SK-N-SH treated with all-trans-retinoic acid at 6 μM for 48 hours (cell line): Measurements from ENCODE around the gene SPATA46.

Experiments used
- ATAC-seq: fragments of 200-7000 bp; cut with Tn5 transposase; 3 replicates; pipeline ENCODE4 v1.9.1; 2020; ENCODE audit warnings: mild to moderate bottlenecking, moderate library complexity
- ARNTL ChIP-seq: fragments of 450-650 bp; formaldehyde crosslinking; IDR thresholded peaks from 2 replicates; pipeline ENCODE4 v1.5.0; 2020; ENCODE audit warnings: low read depth, mild to moderate bottlenecking, moderate library complexity, borderline replicate concordance
- BACH2 ChIP-seq: fragments of 250-450 bp; sonication (Bioruptor Pico); IDR thresholded peaks from 2 replicates; pipeline ENCODE4 v1.9.0; 2021; ENCODE audit warnings: mild to moderate bottlenecking, borderline replicate concordance
- CSDC2 ChIP-seq: fragments of 250-450 bp; sonication (Bioruptor Pico); IDR thresholded peaks from 2 replicates; pipeline ENCODE4 v1.5.0; 2020; ENCODE audit warnings: mild to moderate bottlenecking, moderate library complexity
- ESRRG ChIP-seq: fragments of 250-450 bp; sonication (Bioruptor Pico); IDR thresholded peaks from 2 replicates; pipeline ENCODE4 v1.6.1; 2021; ENCODE audit warnings: mild to moderate bottlenecking
- GLIS3 ChIP-seq: fragments of 250-450 bp; sonication (Bioruptor Pico); IDR thresholded peaks from 2 replicates; pipeline ENCODE4 v1.5.0; 2020; ENCODE audit warnings: mild to moderate bottlenecking, moderate library complexity
- ISL1 ChIP-seq: fragments of 250-450 bp; sonication (Bioruptor Pico); IDR thresholded peaks from 2 replicates; pipeline ENCODE4 v2.1.2; 2022; ENCODE audit warnings: mild to moderate bottlenecking, moderate library complexity
- OSR1 ChIP-seq: fragments of 250-450 bp; sonication (Bioruptor Pico); IDR thresholded peaks from 2 replicates; pipeline ENCODE4 v1.8.0; 2022; ENCODE audit warnings: moderate library complexity, mild to moderate bottlenecking, inconsistent platforms
- PPARA ChIP-seq: fragments of 250-450 bp; sonication (Bioruptor Pico); IDR thresholded peaks from 2 replicates; pipeline ENCODE4 v1.5.0; 2020; ENCODE audit warnings: mild to moderate bottlenecking, borderline replicate concordance
- RARB ChIP-seq: fragments of 250-450 bp; sonication (Bioruptor Pico); IDR thresholded peaks from 2 replicates; pipeline ENCODE4 v1.8.0; 2021; ENCODE audit warnings: mild to moderate bottlenecking, moderate library complexity
- SNAI2 ChIP-seq: fragments of 250-450 bp; sonication (Bioruptor Pico); IDR thresholded peaks from 2 replicates; pipeline ENCODE4 v1.5.0; 2020; ENCODE audit warnings: mild to moderate bottlenecking, moderate library complexity
- TCF4 ChIP-seq: fragments of 250-450 bp; sonication (Bioruptor Pico); IDR thresholded peaks from 2 replicates; pipeline ENCODE4 v1.8.0; 2021; ENCODE audit warnings: mild to moderate bottlenecking, moderate library complexity, borderline replicate concordance
- TOX ChIP-seq: fragments of 250-450 bp; sonication (Bioruptor Pico); IDR thresholded peaks from 2 replicates; pipeline ENCODE4 v1.8.0; 2021; ENCODE audit warnings: mild to moderate bottlenecking, moderate library complexity, borderline replicate concordance
- ZC3H10 ChIP-seq: fragments of 250-450 bp; sonication (Bioruptor Pico); IDR thresholded peaks from 2 replicates; pipeline ENCODE4 v1.5.1; 2021; ENCODE audit warnings: mild to moderate bottlenecking, moderate library complexity
- ZFP3 ChIP-seq: fragments of 250-450 bp; sonication (Bioruptor Pico); IDR thresholded peaks from 2 replicates; pipeline ENCODE4 v1.5.0; 2020; ENCODE audit warnings: mild to moderate bottlenecking, moderate library complexity
- ZFP30 ChIP-seq: fragments of 450-650 bp; formaldehyde crosslinking; IDR thresholded peaks from 2 replicates; pipeline ENCODE4 v1.5.0; 2022; ENCODE audit warnings: mild to moderate bottlenecking, moderate library complexity
- ZNF565 ChIP-seq: fragments of 450-650 bp; formaldehyde crosslinking; conservative IDR thresholded peaks from 2 replicates; pipeline ENCODE4 v1.5.0; 2020; ENCODE audit warnings: low read depth, mild to moderate bottlenecking, moderate library complexity
- ZNF70 ChIP-seq: fragments of 450-650 bp; formaldehyde crosslinking; IDR thresholded peaks from 2 replicates; pipeline ENCODE4 v1.5.0; 2020; ENCODE audit warnings: mild to moderate bottlenecking, moderate library complexity
- ZNF8 ChIP-seq: fragments of 450-650 bp; formaldehyde crosslinking; IDR thresholded peaks from 2 replicates; pipeline ENCODE4 v1.5.0; 2020; ENCODE audit warnings: mild to moderate bottlenecking, moderate library complexity
- TF ChIP-seq, protein P1 (sequence below): fragments of 250-450 bp; sonication (Bioruptor Pico); IDR thresholded peaks from 2 replicates; pipeline ENCODE4 v1.5.1; 2020; ENCODE audit warnings: low read depth, mild to moderate bottlenecking, moderate library complexity
- TF ChIP-seq, protein P2 (sequence below): fragments of 250-450 bp; sonication (Bioruptor Pico); IDR thresholded peaks from 2 replicates; pipeline ENCODE4 v1.5.0; 2020; ENCODE audit warnings: mild to moderate bottlenecking, moderate library complexity
- TF ChIP-seq, protein P3 (sequence below): fragments of 250-450 bp; sonication (Bioruptor Pico); IDR thresholded peaks from 2 replicates; pipeline ENCODE4 v1.5.1; 2021; ENCODE audit warnings: mild to moderate bottlenecking, moderate library complexity
- TF ChIP-seq, protein P4 (sequence below): fragments of 250-450 bp; sonication (Bioruptor Pico); IDR thresholded peaks from 2 replicates; pipeline ENCODE4 v1.8.0; 2021; ENCODE audit warnings: low read depth, mild to moderate bottlenecking, moderate library complexity, borderline replicate concordance

The SPATA46 gene

DNA sequence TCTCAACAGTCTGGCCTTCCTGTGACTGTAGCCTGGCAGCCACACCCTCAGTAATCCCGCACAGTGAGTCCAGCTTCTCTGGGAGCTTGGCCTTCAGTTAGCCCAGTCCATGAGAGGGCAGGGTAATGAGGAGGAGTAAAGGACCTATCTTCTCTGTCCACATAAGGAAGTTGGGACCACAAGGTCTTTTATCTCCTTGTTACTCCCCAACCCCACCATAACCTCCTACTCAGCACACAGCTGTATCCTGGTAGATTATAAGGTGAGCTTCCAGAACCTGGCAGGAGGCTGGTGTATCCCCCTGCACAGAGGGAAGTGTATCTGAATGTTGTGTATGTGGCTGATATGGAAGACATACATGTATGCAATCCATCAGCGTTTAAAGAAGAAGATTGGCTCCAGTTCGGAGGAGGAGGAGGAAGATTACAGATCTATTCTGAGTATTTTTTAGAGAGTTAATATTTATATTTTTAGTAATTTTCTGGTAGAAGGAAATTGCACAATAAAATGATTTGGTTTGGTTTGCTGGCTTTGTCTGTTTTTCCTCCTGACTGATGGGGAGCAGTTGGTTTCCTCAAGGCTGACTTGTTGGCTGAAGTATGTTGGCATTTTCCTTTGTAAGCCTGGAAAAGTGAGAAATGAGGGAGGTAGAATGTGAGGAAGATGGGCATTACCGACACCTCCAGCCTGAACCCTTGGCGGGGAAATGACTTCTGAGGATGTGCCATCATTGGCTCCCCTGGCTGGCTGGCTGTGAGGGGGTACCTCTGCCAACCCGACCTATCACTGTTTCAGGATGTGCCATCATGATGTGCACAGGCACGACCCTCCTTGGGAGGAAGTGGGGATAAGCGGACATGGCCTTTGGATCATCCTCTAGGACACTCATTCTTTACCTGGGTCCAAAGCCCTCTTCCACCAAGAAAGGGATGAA, 9.9 kb upstream of the SPATA46 start:
- no peak for ATAC-seq
- TF ChIP-seq, protein P1, sequence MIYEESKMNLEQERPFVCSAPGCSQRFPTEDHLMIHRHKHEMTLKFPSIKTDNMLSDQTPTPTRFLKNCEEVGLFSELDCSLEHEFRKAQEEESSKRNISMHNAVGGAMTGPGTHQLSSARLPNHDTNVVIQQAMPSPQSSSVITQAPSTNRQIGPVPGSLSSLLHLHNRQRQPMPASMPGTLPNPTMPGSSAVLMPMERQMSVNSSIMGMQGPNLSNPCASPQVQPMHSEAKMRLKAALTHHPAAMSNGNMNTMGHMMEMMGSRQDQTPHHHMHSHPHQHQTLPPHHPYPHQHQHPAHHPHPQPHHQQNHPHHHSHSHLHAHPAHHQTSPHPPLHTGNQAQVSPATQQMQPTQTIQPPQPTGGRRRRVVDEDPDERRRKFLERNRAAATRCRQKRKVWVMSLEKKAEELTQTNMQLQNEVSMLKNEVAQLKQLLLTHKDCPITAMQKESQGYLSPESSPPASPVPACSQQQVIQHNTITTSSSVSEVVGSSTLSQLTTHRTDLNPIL, result no peak
- TF ChIP-seq ESRRG (CRISPR knock-in tag) (no peak), SNAI2 (CRISPR knock-in tag) (no peak), ZC3H10 (CRISPR knock-in tag) (no peak), OSR1 (CRISPR knock-in tag) (no peak), ZNF565 (CRISPR knock-in tag) (no peak), PPARA (CRISPR knock-in tag) (no peak), ZNF8 (no peak), TCF4 (CRISPR knock-in tag) (no peak), ZFP3 (no peak), CSDC2 (no peak), ARNTL (CRISPR knock-in tag) (no peak), ZFP30 (CRISPR knock-in tag) (no peak), BACH2 (CRISPR knock-in tag) (no peak)
- TF ChIP-seq, protein P2, sequence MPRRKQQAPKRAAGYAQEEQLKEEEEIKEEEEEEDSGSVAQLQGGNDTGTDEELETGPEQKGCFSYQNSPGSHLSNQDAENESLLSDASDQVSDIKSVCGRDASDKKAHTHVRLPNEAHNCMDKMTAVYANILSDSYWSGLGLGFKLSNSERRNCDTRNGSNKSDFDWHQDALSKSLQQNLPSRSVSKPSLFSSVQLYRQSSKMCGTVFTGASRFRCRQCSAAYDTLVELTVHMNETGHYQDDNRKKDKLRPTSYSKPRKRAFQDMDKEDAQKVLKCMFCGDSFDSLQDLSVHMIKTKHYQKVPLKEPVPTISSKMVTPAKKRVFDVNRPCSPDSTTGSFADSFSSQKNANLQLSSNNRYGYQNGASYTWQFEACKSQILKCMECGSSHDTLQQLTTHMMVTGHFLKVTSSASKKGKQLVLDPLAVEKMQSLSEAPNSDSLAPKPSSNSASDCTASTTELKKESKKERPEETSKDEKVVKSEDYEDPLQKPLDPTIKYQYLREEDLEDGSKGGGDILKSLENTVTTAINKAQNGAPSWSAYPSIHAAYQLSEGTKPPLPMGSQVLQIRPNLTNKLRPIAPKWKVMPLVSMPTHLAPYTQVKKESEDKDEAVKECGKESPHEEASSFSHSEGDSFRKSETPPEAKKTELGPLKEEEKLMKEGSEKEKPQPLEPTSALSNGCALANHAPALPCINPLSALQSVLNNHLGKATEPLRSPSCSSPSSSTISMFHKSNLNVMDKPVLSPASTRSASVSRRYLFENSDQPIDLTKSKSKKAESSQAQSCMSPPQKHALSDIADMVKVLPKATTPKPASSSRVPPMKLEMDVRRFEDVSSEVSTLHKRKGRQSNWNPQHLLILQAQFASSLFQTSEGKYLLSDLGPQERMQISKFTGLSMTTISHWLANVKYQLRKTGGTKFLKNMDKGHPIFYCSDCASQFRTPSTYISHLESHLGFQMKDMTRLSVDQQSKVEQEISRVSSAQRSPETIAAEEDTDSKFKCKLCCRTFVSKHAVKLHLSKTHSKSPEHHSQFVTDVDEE (CRISPR knock-in tag), result no peak
- TF ChIP-seq, protein P3, sequence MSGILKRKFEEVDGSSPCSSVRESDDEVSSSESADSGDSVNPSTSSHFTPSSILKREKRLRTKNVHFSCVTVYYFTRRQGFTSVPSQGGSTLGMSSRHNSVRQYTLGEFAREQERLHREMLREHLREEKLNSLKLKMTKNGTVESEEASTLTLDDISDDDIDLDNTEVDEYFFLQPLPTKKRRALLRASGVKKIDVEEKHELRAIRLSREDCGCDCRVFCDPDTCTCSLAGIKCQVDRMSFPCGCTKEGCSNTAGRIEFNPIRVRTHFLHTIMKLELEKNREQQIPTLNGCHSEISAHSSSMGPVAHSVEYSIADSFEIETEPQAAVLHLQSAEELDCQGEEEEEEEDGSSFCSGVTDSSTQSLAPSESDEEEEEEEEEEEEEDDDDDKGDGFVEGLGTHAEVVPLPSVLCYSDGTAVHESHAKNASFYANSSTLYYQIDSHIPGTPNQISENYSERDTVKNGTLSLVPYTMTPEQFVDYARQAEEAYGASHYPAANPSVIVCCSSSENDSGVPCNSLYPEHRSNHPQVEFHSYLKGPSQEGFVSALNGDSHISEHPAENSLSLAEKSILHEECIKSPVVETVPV, result no peak
- TF ChIP-seq, all 23 proteins: peak for 0

DNA sequence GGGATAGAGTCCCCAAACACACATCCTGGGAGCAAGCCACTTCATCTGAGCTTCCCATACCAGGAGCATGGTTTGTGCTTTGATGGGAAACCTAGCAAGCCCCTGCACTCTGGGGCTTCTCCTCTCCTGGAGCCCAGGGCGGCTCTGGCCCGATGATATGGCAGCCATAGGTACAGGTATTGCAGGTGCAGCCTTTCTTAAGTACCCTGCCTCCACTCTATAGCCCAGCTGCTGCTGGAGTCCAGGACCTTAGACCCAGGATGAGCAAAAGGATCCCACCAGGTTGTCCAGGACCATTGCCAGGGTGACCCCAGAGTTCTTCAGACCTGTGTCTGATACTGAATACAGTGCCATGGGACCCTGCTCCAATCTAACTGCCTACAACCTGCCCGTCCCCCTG, 9.0 kb upstream of the SPATA46 start:
- TF ChIP-seq ARNTL (CRISPR knock-in tag), result no peak
- no peak for TF ChIP-seq BACH2 (CRISPR knock-in tag)
- no peak for TF ChIP-seq SNAI2 (CRISPR knock-in tag)
- TF ChIP-seq OSR1 (CRISPR knock-in tag), result no peak
- TF ChIP-seq ISL1 (CRISPR knock-in tag), result no peak
- TF ChIP-seq PPARA (CRISPR knock-in tag), result no peak
- TF ChIP-seq GLIS3 (CRISPR knock-in tag), result no peak
- no peak for ATAC-seq

DNA sequence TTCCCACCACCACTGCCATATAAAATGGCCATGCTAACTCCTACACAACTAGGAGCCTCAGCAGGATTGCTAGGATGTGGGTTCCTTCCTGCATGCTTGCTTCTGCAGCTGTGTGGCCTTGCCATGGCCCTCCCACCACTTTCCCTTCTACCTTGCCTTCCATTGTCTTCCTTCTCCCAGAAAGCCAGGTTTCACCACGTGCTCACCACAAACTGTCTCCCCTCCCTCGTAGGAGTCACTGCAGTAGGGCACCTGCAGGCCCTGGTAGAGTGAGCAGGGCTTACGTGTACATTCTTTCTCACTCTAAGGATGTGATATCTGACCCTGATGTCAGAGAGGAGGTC, 8.6 kb upstream of the SPATA46 start:
- ATAC-seq, result no peak
- TF ChIP-seq RARB (CRISPR knock-in tag) (no peak), TOX (CRISPR knock-in tag) (no peak), ZNF70 (no peak), ZFP3 (no peak), TCF4 (CRISPR knock-in tag) (no peak)
- TF ChIP-seq, protein P1, result no peak

DNA sequence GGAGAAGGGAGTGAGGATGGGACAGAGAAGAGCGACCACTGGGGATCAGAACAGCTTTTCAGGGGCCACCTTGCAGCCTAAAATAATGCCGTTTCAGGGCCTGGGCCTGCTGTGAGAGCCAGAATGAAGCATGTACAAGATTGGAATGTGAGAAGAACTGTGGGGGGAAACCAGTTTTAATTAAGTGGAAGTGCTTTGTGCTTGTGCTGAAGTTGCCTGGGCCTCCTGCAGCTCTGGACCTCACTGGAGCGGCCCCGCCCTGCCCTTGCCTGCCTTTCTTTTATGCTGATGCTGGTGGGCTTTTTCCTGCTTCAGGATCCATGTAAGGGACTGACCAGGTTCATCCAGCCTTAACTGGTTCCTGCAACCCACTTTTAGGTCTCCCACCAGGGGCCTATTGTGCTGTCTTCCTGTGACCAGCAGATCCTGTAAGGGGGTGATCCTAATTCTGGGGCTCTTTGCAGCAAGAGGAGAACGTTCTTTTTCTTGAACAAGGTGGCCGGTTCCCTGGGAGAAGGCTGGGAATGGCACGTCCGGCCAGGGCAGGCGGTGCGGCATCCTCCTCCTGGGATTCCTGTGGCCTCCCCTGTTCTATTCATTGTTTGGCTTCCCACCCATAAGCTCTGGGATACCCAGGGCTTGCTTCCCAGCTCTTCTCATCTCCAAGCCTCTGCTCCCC, 8.1 kb upstream of the SPATA46 start:
- ATAC-seq, result no peak
- TF ChIP-seq OSR1 (CRISPR knock-in tag), result no peak
- no peak for TF ChIP-seq SNAI2 (CRISPR knock-in tag)
- TF ChIP-seq ESRRG (CRISPR knock-in tag), result no peak
- TF ChIP-seq, protein P2 (CRISPR knock-in tag), result no peak
- TF ChIP-seq, protein P4, sequence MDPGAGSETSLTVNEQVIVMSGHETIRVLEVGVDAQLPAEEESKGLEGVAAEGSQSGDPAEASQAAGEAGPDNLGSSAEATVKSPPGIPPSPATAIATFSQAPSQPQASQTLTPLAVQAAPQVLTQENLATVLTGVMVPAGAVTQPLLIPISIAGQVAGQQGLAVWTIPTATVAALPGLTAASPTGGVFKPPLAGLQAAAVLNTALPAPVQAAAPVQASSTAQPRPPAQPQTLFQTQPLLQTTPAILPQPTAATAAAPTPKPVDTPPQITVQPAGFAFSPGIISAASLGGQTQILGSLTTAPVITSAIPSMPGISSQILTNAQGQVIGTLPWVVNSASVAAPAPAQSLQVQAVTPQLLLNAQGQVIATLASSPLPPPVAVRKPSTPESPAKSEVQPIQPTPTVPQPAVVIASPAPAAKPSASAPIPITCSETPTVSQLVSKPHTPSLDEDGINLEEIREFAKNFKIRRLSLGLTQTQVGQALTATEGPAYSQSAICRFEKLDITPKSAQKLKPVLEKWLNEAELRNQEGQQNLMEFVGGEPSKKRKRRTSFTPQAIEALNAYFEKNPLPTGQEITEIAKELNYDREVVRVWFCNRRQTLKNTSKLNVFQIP (CRISPR knock-in tag), result no peak
- TF ChIP-seq ZNF565 (CRISPR knock-in tag), result no peak
- no peak for TF ChIP-seq ZNF70
- no peak for TF ChIP-seq BACH2 (CRISPR knock-in tag)
